Measurements from ENCODE around the gene OR10V1.

- TF ChIP-seq CTCF (conservative IDR thresholded peaks at IDR 0.05; ENCODE audit: low read depth in 2 of 2) (no peak), EZH2phosphoT487 (IDR thresholded peaks at IDR 0.05; ENCODE audit: unreplicated experiment) (no peak), EZH2 (IDR thresholded peaks at IDR 0.05; ENCODE audit: low read depth, unreplicated experiment) (no peak), ZNF114 (CRISPR knock-in tag; IDR thresholded peaks at IDR 0.05) (no peak), POLR2AphosphoS5 (IDR thresholded peaks at IDR 0.05; ENCODE audit: low read depth) (no peak), JUNB (IDR thresholded peaks at IDR 0.05; ENCODE audit: unreplicated experiment) (no peak), CREB1 (CRISPR knock-in tag; IDR thresholded peaks at IDR 0.05; ENCODE audit: low read depth) (no peak), ZNF462 (CRISPR knock-in tag; IDR thresholded peaks at IDR 0.05) (no peak), STAT1 (IDR thresholded peaks at IDR 0.05; ENCODE audit: unreplicated experiment) (no peak)
- TF ChIP-seq, protein P1, sequence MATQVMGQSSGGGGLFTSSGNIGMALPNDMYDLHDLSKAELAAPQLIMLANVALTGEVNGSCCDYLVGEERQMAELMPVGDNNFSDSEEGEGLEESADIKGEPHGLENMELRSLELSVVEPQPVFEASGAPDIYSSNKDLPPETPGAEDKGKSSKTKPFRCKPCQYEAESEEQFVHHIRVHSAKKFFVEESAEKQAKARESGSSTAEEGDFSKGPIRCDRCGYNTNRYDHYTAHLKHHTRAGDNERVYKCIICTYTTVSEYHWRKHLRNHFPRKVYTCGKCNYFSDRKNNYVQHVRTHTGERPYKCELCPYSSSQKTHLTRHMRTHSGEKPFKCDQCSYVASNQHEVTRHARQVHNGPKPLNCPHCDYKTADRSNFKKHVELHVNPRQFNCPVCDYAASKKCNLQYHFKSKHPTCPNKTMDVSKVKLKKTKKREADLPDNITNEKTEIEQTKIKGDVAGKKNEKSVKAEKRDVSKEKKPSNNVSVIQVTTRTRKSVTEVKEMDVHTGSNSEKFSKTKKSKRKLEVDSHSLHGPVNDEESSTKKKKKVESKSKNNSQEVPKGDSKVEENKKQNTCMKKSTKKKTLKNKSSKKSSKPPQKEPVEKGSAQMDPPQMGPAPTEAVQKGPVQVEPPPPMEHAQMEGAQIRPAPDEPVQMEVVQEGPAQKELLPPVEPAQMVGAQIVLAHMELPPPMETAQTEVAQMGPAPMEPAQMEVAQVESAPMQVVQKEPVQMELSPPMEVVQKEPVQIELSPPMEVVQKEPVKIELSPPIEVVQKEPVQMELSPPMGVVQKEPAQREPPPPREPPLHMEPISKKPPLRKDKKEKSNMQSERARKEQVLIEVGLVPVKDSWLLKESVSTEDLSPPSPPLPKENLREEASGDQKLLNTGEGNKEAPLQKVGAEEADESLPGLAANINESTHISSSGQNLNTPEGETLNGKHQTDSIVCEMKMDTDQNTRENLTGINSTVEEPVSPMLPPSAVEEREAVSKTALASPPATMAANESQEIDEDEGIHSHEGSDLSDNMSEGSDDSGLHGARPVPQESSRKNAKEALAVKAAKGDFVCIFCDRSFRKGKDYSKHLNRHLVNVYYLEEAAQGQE (IDR thresholded peaks at IDR 0.05; ENCODE audit: unreplicated experiment), result no peak
- TF ChIP-seq, protein P2, sequence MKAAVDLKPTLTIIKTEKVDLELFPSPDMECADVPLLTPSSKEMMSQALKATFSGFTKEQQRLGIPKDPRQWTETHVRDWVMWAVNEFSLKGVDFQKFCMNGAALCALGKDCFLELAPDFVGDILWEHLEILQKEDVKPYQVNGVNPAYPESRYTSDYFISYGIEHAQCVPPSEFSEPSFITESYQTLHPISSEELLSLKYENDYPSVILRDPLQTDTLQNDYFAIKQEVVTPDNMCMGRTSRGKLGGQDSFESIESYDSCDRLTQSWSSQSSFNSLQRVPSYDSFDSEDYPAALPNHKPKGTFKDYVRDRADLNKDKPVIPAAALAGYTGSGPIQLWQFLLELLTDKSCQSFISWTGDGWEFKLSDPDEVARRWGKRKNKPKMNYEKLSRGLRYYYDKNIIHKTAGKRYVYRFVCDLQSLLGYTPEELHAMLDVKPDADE (IDR thresholded peaks at IDR 0.05), result no peak
These were observed 44.9 kb upstream of the OR10V1 start for GRCh38 chr11:59758401-59759037.
